MM.1S (cell line): ENCODE results near the gene OTC.

Experiments
- DNase-seq: peaks from one replicate; pipeline ENCODE4 v3.0.0-alpha.2; 2015
- H2AFZ ChIP-seq: fragments of 300-600 bp; sonication (generic); 2 replicates; pipeline ENCODE4 v1.6.0; 2016; ENCODE audit warnings: antibody characterized with exemption, low read length
- H3F3A ChIP-seq: fragments of 300-600 bp; sonication (generic); 2 replicates; pipeline ENCODE4 v1.6.1; 2016; ENCODE audit warnings: mild to moderate bottlenecking, antibody characterized with exemption, low read length, moderate library complexity, mixed read lengths; ENCODE audit not compliant: insufficient read depth
- H3K27ac ChIP-seq: fragments of 300-600 bp; sonication (generic); 2 replicates; pipeline ENCODE4 v1.5.1; 2016; ENCODE audit warnings: mild to moderate bottlenecking, low read length
- H3K27me3 ChIP-seq: fragments of 300-600 bp; sonication (generic); replicated peaks from 2 replicates; pipeline ENCODE4 v1.6.0; 2016; ENCODE audit warnings: low read length; ENCODE audit not compliant: insufficient read depth
- H3K36me3 ChIP-seq: fragments of 300-600 bp; sonication (generic); replicated peaks from 2 replicates; pipeline ENCODE4 v1.6.1; 2016; ENCODE audit warnings: mild to moderate bottlenecking, low read length, mixed read lengths; ENCODE audit not compliant: insufficient read depth
- H3K4me1 ChIP-seq: fragments of 300-600 bp; sonication (generic); 2 replicates; pipeline ENCODE4 v1.6.1; 2016; ENCODE audit warnings: low read length, mixed read lengths
- H3K4me2 ChIP-seq: fragments of 300-600 bp; sonication (generic); 2 replicates; pipeline ENCODE4 v1.6.0; 2016; ENCODE audit warnings: low read depth, low read length
- H3K4me3 ChIP-seq: fragments of 300-600 bp; sonication (generic); 2 replicates; pipeline ENCODE4 v1.5.1; 2016; ENCODE audit warnings: low read length, mixed read lengths
- H3K79me2 ChIP-seq: fragments of 300-600 bp; sonication (generic); 2 replicates; pipeline ENCODE4 v1.6.1; 2016; ENCODE audit warnings: mixed run types, low read length, mixed read lengths
- H3K9ac ChIP-seq: fragments of 300-600 bp; sonication (generic); 2 replicates; pipeline ENCODE4 v1.6.1; 2016; ENCODE audit warnings: low read length, mixed read lengths
- H3K9me2 ChIP-seq: fragments of 300-600 bp; sonication (generic); replicated peaks from 2 replicates; pipeline ENCODE4 v1.6.1; 2016; ENCODE audit warnings: mild to moderate bottlenecking, low read length, mixed read lengths; ENCODE audit not compliant: insufficient read depth
- H3K9me3 ChIP-seq: fragments of 300-600 bp; sonication (generic); replicated peaks from 2 replicates; pipeline ENCODE4 v1.6.1; 2016; ENCODE audit warnings: mild to moderate bottlenecking, low read length, mixed read lengths; ENCODE audit not compliant: insufficient read depth
- H4K20me1 ChIP-seq: fragments of 300-600 bp; sonication (generic); 2 replicates; pipeline ENCODE4 v1.6.1; 2016; ENCODE audit warnings: mild to moderate bottlenecking, low read length, moderate library complexity, mixed read lengths; ENCODE audit not compliant: insufficient read depth
- CTCF ChIP-seq: fragments of 300-600 bp; sonication (generic); IDR thresholded peaks from 2 replicates; pipeline ENCODE4 v1.5.1; 2016; ENCODE audit warnings: antibody characterized with exemption, low read length, mixed read lengths
- EZH2 ChIP-seq: fragments of 300-600 bp; sonication (generic); optimal IDR thresholded peaks from 2 replicates; pipeline ENCODE3; 2017; ENCODE audit warnings: low read depth, mild to moderate bottlenecking, antibody characterized with exemption, low read length, mixed read lengths
- EZH2phosphoT487 ChIP-seq: fragments of 300-600 bp; sonication (generic); IDR thresholded peaks from 2 replicates; pipeline ENCODE4 v1.6.1; 2018; ENCODE audit warnings: antibody characterized with exemption, low read length

Gene OTC

GRCh38 chrX:38336538-38337240 lies 15.7 kb upstream of the OTC start:
- no peaks in the 10 kb centered on the region for H4K20me1 ChIP-seq
- H3K9me2 ChIP-seq, result no peaks in the 10 kb centered on the region
- H3K27me3 ChIP-seq, result no peaks in the 10 kb centered on the region
- no peaks in the 10 kb centered on the region for H3K4me1 ChIP-seq
- H3K9ac ChIP-seq, result no peak overlapping the region
- no peaks in the 10 kb centered on the region for H3K36me3 ChIP-seq
- H3K4me3 ChIP-seq, result no peak overlapping the region
- H3F3A ChIP-seq, result no peaks in the 10 kb centered on the region
- no peak for DNase-seq
- no peak overlapping the region for H3K4me2 ChIP-seq
- TF ChIP-seq EZH2 (no peak), EZH2phosphoT487 (no peak), CTCF (no peak)
- H3K27ac ChIP-seq, result no peak overlapping the region
- H3K79me2 ChIP-seq, result no peaks in the 10 kb centered on the region
- H2AFZ ChIP-seq, result no peak overlapping the region
- no peaks in the 10 kb centered on the region for H3K9me3 ChIP-seq

GRCh38 chrX:38341442-38341841 lies 11.0 kb upstream of the OTC start:
- no peaks in the 10 kb centered on the region for H3K27me3 ChIP-seq
- no peak for TF ChIP-seq CTCF
- no peak for TF ChIP-seq EZH2
- no peaks in the 10 kb centered on the region for H3F3A ChIP-seq
- H3K36me3 ChIP-seq, result no peaks in the 10 kb centered on the region
- no peak overlapping the region for H3K27ac ChIP-seq
- DNase-seq, result no peak
- no peak overlapping the region for H3K4me3 ChIP-seq
- no peaks in the 10 kb centered on the region for H3K9me2 ChIP-seq
- H2AFZ ChIP-seq, result no peak overlapping the region
- H4K20me1 ChIP-seq, result no peaks in the 10 kb centered on the region
- no peaks in the 10 kb centered on the region for H3K9me3 ChIP-seq
- no peak overlapping the region for H3K9ac ChIP-seq
- no peaks in the 10 kb centered on the region for H3K79me2 ChIP-seq
- H3K4me2 ChIP-seq, result no peak overlapping the region
- H3K4me1 ChIP-seq, result no peaks in the 10 kb centered on the region

- H4K20me1 ChIP-seq, result no peaks in the 10 kb centered on the region
- H3K4me3 ChIP-seq, result no peak overlapping the region
- H3K9me2 ChIP-seq, result no peaks in the 10 kb centered on the region
- H3K27ac ChIP-seq, result no peak overlapping the region
- no peaks in the 10 kb centered on the region for H3F3A ChIP-seq
- H3K27me3 ChIP-seq, result no peaks in the 10 kb centered on the region
- H3K9ac ChIP-seq, result no peak overlapping the region
- H3K4me2 ChIP-seq, result no peak overlapping the region
- no peak for TF ChIP-seq CTCF
- no peak for TF ChIP-seq EZH2
- no peak for TF ChIP-seq EZH2phosphoT487
- no peak overlapping the region for H2AFZ ChIP-seq
- H3K9me3 ChIP-seq, result no peaks in the 10 kb centered on the region
- no peaks in the 10 kb centered on the region for H3K79me2 ChIP-seq
- no peak for DNase-seq
- no peaks in the 10 kb centered on the region for H3K4me1 ChIP-seq
- H3K36me3 ChIP-seq, result no peaks in the 10 kb centered on the region
Measured at GRCh38 chrX:38342853-38343778, 9.3 kb upstream of the OTC start.
